ENCODE results near the gene KCNMA1. TPM values are rescaled to one million over a fixed set of nuclear protein-coding genes. Genes with fewer than 3 reads are reported as not detected.
A peak's percentile ranks its signal among the peaks of the same experiment; 100 is the strongest.

KCNMA1 gene
- polyA plus RNA-seq, 1 donor from 2014 or later, result 60.8 TPM

DNA sequence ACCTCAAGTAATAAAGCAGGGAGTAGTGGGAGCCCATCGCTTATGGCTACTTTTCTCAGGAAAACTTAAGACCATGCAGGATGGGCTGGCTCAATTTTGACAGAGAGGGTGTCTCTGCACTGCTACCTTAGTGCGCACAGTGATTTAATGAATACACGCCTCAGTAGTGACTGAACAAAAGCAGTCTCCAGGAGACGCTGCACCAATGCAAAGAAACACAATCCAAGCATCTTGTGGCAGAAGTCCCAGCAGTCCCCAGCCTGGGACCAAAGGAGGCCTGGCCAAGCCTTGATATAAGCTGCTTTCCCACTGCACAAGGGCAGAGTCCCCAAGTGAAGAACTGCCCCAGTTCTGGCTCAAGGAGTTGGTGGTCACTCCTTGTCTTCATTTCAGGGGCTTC, 368.9 kb downstream of the KCNMA1 start:
- Histone ChIP-seq H3F3A (ENCODE audit: insufficient read depth, low read length, poor library complexity, severe bottlenecking) (no peaks in the 10 kb centered on the region), H3K79me2 (replicated peaks; ENCODE audit: insufficient read depth, low read length) (no peaks in the 10 kb centered on the region), H3K9me2 (ENCODE audit: insufficient read depth, low read length) (no peaks in the 10 kb centered on the region), H4K20me1 (ENCODE audit: insufficient read depth) (no peaks in the 10 kb centered on the region), H2AFZ (ENCODE audit: low read depth, low read length) (no peak overlapping the region), H3K4me2 (ENCODE audit: low read length) (peak overlapping the region; percentile 25), H3K36me3 (ENCODE audit: insufficient read depth, low read length) (no peaks in the 10 kb centered on the region), H3K9me3 (ENCODE audit: low read length) (no peaks in the 10 kb centered on the region), H3K9ac (ENCODE audit: low read length) (peak overlapping the region; percentile 58), H3K27me3 (ENCODE audit: insufficient read depth, low read depth, low read length) (no peaks in the 10 kb centered on the region), H3K27ac (ENCODE audit: low read length) (peak overlapping the region; percentile 98), H3K4me3 (ENCODE audit: low read length) (peak overlapping the region; percentile 35)
- TF ChIP-seq EZH2 (IDR thresholded peaks at IDR 0.05; ENCODE audit: borderline replicate concordance, insufficient read depth, low read length, poor library complexity, severe bottlenecking) (no peak), SMC3 (conservative IDR thresholded peaks at IDR 0.05; ENCODE audit: poor library complexity) (no peak), POLR2AphosphoS5 (IDR thresholded peaks at IDR 0.05) (no peak), MXI1 (conservative IDR thresholded peaks at IDR 0.05; ENCODE audit: poor library complexity, severe bottlenecking) (no peak), TAF1 (IDR thresholded peaks at IDR 0.05; ENCODE audit: low read depth) (no peak), RAD21 (conservative IDR thresholded peaks at IDR 0.05) (no peak), EP300 (conservative IDR thresholded peaks at IDR 0.05; ENCODE audit: poor library complexity, severe bottlenecking) (no peak)
- TF ChIP-seq, protein P1, sequence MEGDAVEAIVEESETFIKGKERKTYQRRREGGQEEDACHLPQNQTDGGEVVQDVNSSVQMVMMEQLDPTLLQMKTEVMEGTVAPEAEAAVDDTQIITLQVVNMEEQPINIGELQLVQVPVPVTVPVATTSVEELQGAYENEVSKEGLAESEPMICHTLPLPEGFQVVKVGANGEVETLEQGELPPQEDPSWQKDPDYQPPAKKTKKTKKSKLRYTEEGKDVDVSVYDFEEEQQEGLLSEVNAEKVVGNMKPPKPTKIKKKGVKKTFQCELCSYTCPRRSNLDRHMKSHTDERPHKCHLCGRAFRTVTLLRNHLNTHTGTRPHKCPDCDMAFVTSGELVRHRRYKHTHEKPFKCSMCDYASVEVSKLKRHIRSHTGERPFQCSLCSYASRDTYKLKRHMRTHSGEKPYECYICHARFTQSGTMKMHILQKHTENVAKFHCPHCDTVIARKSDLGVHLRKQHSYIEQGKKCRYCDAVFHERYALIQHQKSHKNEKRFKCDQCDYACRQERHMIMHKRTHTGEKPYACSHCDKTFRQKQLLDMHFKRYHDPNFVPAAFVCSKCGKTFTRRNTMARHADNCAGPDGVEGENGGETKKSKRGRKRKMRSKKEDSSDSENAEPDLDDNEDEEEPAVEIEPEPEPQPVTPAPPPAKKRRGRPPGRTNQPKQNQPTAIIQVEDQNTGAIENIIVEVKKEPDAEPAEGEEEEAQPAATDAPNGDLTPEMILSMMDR (IDR thresholded peaks at IDR 0.05; ENCODE audit: poor library complexity, severe bottlenecking), result no peak
- TF ChIP-seq, protein P2, sequence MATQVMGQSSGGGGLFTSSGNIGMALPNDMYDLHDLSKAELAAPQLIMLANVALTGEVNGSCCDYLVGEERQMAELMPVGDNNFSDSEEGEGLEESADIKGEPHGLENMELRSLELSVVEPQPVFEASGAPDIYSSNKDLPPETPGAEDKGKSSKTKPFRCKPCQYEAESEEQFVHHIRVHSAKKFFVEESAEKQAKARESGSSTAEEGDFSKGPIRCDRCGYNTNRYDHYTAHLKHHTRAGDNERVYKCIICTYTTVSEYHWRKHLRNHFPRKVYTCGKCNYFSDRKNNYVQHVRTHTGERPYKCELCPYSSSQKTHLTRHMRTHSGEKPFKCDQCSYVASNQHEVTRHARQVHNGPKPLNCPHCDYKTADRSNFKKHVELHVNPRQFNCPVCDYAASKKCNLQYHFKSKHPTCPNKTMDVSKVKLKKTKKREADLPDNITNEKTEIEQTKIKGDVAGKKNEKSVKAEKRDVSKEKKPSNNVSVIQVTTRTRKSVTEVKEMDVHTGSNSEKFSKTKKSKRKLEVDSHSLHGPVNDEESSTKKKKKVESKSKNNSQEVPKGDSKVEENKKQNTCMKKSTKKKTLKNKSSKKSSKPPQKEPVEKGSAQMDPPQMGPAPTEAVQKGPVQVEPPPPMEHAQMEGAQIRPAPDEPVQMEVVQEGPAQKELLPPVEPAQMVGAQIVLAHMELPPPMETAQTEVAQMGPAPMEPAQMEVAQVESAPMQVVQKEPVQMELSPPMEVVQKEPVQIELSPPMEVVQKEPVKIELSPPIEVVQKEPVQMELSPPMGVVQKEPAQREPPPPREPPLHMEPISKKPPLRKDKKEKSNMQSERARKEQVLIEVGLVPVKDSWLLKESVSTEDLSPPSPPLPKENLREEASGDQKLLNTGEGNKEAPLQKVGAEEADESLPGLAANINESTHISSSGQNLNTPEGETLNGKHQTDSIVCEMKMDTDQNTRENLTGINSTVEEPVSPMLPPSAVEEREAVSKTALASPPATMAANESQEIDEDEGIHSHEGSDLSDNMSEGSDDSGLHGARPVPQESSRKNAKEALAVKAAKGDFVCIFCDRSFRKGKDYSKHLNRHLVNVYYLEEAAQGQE (IDR thresholded peaks at IDR 0.05; ENCODE audit: borderline replicate concordance), result no peak

DNA sequence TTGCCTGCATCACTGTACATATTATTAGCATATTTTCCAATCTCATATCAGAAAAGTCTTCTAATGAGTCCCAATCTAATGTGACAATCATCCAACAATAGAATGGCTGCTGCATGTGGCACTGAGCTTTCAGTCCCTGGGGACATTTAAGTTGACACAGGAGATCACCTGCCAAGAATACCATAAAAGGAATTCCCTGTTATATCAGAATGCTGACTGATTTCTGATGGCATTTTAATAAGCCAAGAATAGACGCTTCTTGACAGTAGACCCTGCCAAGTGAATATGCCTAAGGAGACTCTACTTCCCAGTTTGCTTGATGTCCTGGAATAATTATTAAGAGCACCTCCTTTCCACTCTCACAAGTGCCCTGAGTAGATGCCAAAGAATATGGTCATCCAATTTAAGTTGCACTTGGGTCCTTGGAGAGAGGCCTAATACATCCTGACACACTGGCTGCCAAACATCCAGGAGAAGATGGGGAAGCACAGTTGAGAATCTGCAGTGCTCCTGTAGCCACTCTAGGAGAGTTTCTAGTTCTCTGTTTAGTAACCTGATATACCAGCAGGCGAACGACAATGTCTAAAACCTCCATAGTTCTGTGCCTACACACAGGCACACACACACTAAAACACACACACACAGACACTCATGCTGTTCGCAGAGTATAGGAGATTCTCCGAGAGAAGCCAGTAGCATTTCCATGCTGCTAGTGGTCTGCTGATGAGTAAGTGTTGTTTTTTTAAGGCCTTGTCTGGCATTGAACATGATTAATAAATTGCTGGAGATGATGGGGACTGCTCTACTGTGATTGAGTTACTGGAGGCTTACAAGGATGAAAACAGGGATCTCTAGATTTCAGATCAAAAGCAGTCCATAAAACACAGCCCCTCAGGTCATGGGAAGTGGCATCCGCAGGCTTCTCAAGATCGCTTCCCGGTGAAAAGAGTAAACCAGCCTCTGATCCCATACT, 369.6 kb downstream of the KCNMA1 start:
- no peaks in the 10 kb centered on the region for H3K79me2 ChIP-seq (replicated peaks; ENCODE audit: insufficient read depth, low read length)
- H4K20me1 ChIP-seq (ENCODE audit: insufficient read depth), result no peaks in the 10 kb centered on the region
- H3F3A ChIP-seq (ENCODE audit: insufficient read depth, low read length, poor library complexity, severe bottlenecking), result no peaks in the 10 kb centered on the region
- peak overlapping the region; percentile 35 for H3K4me3 ChIP-seq (ENCODE audit: low read length)
- no peaks in the 10 kb centered on the region for H3K36me3 ChIP-seq (ENCODE audit: insufficient read depth, low read length)
- peak overlapping the region; percentile 59 for H3K9ac ChIP-seq (ENCODE audit: low read length)
- peak overlapping the region; percentile 98 for H3K27ac ChIP-seq (ENCODE audit: low read length)
- H3K27me3 ChIP-seq (ENCODE audit: insufficient read depth, low read depth, low read length), result no peaks in the 10 kb centered on the region
- no peaks in the 10 kb centered on the region for H3K9me3 ChIP-seq (ENCODE audit: low read length)
- H3K4me2 ChIP-seq (ENCODE audit: low read length), result peak overlapping the region; percentile 25
- H2AFZ ChIP-seq (ENCODE audit: low read depth, low read length), result no peak overlapping the region
- TF ChIP-seq, protein P2 (IDR thresholded peaks at IDR 0.05; ENCODE audit: borderline replicate concordance), result peak; percentile 76
- TF ChIP-seq EP300 (conservative IDR thresholded peaks at IDR 0.05; ENCODE audit: poor library complexity, severe bottlenecking) (peak; percentile 97), TAF1 (IDR thresholded peaks at IDR 0.05; ENCODE audit: low read depth) (no peak), POLR2AphosphoS5 (IDR thresholded peaks at IDR 0.05) (peak; percentile 82)
- H3K9me2 ChIP-seq (ENCODE audit: insufficient read depth, low read length), result no peaks in the 10 kb centered on the region

All from neural cell (in vitro differentiated cells).